ENCODE measurements around the gene LYPD6B.

Gene LYPD6B

GRCh38 chr2:149038442-149039212 is at the start of gene LYPD6B:
Gene LYPD6B, plus strand, starts transcription at chr2:149038699. Its CDS starts 92,250 bp downstream, at chr2:149130949.
- DNase-seq (ENCODE audit: low read depth in 2 of 2) = no peak

GRCh38 chr2:148989882-148990493 is 48.5 kb upstream of the LYPD6B start:
- DNase-seq (ENCODE audit: low read depth in 2 of 2) = peak in 1 of 2 donors; percentile 11

- no peak for DNase-seq (ENCODE audit: low read depth in 2 of 2)
Measured at GRCh38 chr2:148990968-148991367, 47.5 kb upstream of the LYPD6B start.

GRCh38 chr2:148992448-148992847 is 46.1 kb upstream of the LYPD6B start:
- no peak for DNase-seq (ENCODE audit: low read depth in 2 of 2)

- DNase-seq (ENCODE audit: low read depth in 2 of 2) = no peak
Measured at GRCh38 chr2:148993351-148993750, 45.1 kb upstream of the LYPD6B start.

GRCh38 chr2:148994341-148994740 is 44.2 kb upstream of the LYPD6B start:
- no peak for DNase-seq (ENCODE audit: low read depth in 2 of 2)

- no peak for DNase-seq (ENCODE audit: low read depth in 2 of 2)
Measured at GRCh38 chr2:148996805-148997204, 41.7 kb upstream of the LYPD6B start.

- DNase-seq (ENCODE audit: low read depth in 2 of 2) = no peak
Measured at GRCh38 chr2:148998165-148998830, 40.2 kb upstream of the LYPD6B start.

GRCh38 chr2:148998831-148999200 is 39.7 kb upstream of the LYPD6B start:
- DNase-seq (ENCODE audit: low read depth in 2 of 2) = no peak

GRCh38 chr2:148999451-148999921 is 39.0 kb upstream of the LYPD6B start:
- DNase-seq (ENCODE audit: low read depth in 2 of 2) = no peak

GRCh38 chr2:149000158-149000938 is 38.2 kb upstream of the LYPD6B start:
- no peak for DNase-seq (ENCODE audit: low read depth in 2 of 2)

- no peak for DNase-seq (ENCODE audit: low read depth in 2 of 2)
Measured at GRCh38 chr2:149001496-149001895, 37.0 kb upstream of the LYPD6B start.

GRCh38 chr2:149002378-149002890 is 36.1 kb upstream of the LYPD6B start:
- DNase-seq (ENCODE audit: low read depth in 2 of 2) = no peak

- DNase-seq (ENCODE audit: low read depth in 2 of 2) = no peak
Measured at GRCh38 chr2:149002891-149003740, 35.4 kb upstream of the LYPD6B start.

- no peak for DNase-seq (ENCODE audit: low read depth in 2 of 2)
Measured at GRCh38 chr2:149004836-149005235, 33.7 kb upstream of the LYPD6B start.

GRCh38 chr2:149005471-149006077 is 32.9 kb upstream of the LYPD6B start:
- no peak for DNase-seq (ENCODE audit: low read depth in 2 of 2)

- DNase-seq (ENCODE audit: low read depth in 2 of 2) = no peak
Measured at GRCh38 chr2:149006883-149007543, 31.5 kb upstream of the LYPD6B start.

- no peak for DNase-seq (ENCODE audit: low read depth in 2 of 2)
Measured at GRCh38 chr2:149008381-149008780, 30.1 kb upstream of the LYPD6B start.

GRCh38 chr2:149009576-149010461 is 28.7 kb upstream of the LYPD6B start:
- DNase-seq (ENCODE audit: low read depth in 2 of 2) = no peak
